ENCODE measurements around the gene RIMBP3B.
"Not testable (repeated sequence)": the region's sequence is repeated elsewhere in the genome, so short reads cannot be mapped to it uniquely, and the experiment has no call there.

Gene RIMBP3B

GRCh38 chr22:21383701-21384467 is at the start of gene RIMBP3B:
Gene RIMBP3B (plus strand): TSS chr22:21383751. CDS start chr22:21383859, 108 bp downstream.
- not testable (repeated sequence) for FAIRE-seq; DNase-seq (ENCODE audit: insufficient read length, low spot score)

GRCh38 chr22:21357527-21357926 is 26.0 kb upstream of the RIMBP3B start:
- FAIRE-seq; DNase-seq (ENCODE audit: insufficient read length, low spot score): not testable (repeated sequence)

- not testable (repeated sequence) for DNase-seq (ENCODE audit: insufficient read length, low spot score)
Observed at GRCh38 chr22:21360525-21360924, 23.0 kb upstream of the RIMBP3B start.

GRCh38 chr22:21362473-21362872 is 21.1 kb upstream of the RIMBP3B start:
- not testable (repeated sequence) for FAIRE-seq; DNase-seq (ENCODE audit: insufficient read length, low spot score)

More at GRCh38 chr22:21360525-21360924, 23.0 kb upstream of the RIMBP3B start:
- not testable (repeated sequence) for FAIRE-seq

GRCh38 chr22:21363061-21363460 is 20.5 kb upstream of the RIMBP3B start:
- DNase-seq (ENCODE audit: insufficient read length, low spot score); FAIRE-seq: not testable (repeated sequence)

GRCh38 chr22:21363803-21364202 is 19.7 kb upstream of the RIMBP3B start:
- not testable (repeated sequence) for DNase-seq (ENCODE audit: insufficient read length, low spot score); FAIRE-seq

GRCh38 chr22:21364362-21364761 is 19.2 kb upstream of the RIMBP3B start:
- not testable (repeated sequence) for FAIRE-seq; DNase-seq (ENCODE audit: insufficient read length, low spot score)

- FAIRE-seq; DNase-seq (ENCODE audit: insufficient read length, low spot score): not testable (repeated sequence)
Observed at GRCh38 chr22:21365337-21365736, 18.2 kb upstream of the RIMBP3B start.

- not testable (repeated sequence) for FAIRE-seq; DNase-seq (ENCODE audit: insufficient read length, low spot score)
Observed at GRCh38 chr22:21368603-21369310, 14.8 kb upstream of the RIMBP3B start.

GRCh38 chr22:21375880-21376279 is 7.7 kb upstream of the RIMBP3B start:
- FAIRE-seq; DNase-seq (ENCODE audit: insufficient read length, low spot score): not testable (repeated sequence)

- DNase-seq (ENCODE audit: insufficient read length, low spot score); FAIRE-seq: not testable (repeated sequence)
Observed at GRCh38 chr22:21384468-21385357, 1.2 kb downstream of the RIMBP3B start.

GRCh38 chr22:21389480-21389879 is 5.9 kb downstream of the RIMBP3B start:
- FAIRE-seq; DNase-seq (ENCODE audit: insufficient read length, low spot score): not testable (repeated sequence)

- not testable (repeated sequence) for DNase-seq (ENCODE audit: insufficient read length, low spot score); FAIRE-seq
Observed at GRCh38 chr22:21390013-21390412, 6.5 kb downstream of the RIMBP3B start.

- not testable (repeated sequence) for DNase-seq (ENCODE audit: insufficient read length, low spot score); FAIRE-seq
Observed at GRCh38 chr22:21394613-21395012, 11.1 kb downstream of the RIMBP3B start.

- FAIRE-seq; DNase-seq (ENCODE audit: insufficient read length, low spot score): not testable (repeated sequence)
Observed at GRCh38 chr22:21401197-21401969, 17.8 kb downstream of the RIMBP3B start.

GRCh38 chr22:21402763-21403314 is 19.3 kb downstream of the RIMBP3B start:
- DNase-seq (ENCODE audit: insufficient read length, low spot score); FAIRE-seq: not testable (repeated sequence)

GRCh38 chr22:21407139-21407538 is 23.6 kb downstream of the RIMBP3B start:
- not testable (repeated sequence) for DNase-seq (ENCODE audit: insufficient read length, low spot score); FAIRE-seq

- DNase-seq (ENCODE audit: insufficient read length, low spot score); FAIRE-seq: not testable (repeated sequence)
Observed at GRCh38 chr22:21407792-21408191, 24.2 kb downstream of the RIMBP3B start.

- FAIRE-seq; DNase-seq (ENCODE audit: insufficient read length, low spot score): not testable (repeated sequence)
Observed at GRCh38 chr22:21416375-21416774, 32.8 kb downstream of the RIMBP3B start.
